Naive thymus-derived CD4-positive, alpha-beta T cell (primary cell): ENCODE results near the gene CTTNBP2. TPM values are rescaled to one million over a fixed set of nuclear protein-coding genes. Genes with fewer than 3 reads are reported as not detected.

ENCODE experiments used
- ATAC-seq: fragments of 150-1000 bp; cut with Tn5 transposase; 2 replicates; pipeline ENCODE4 v1.10.0; 2021; ENCODE audit warnings: mild to moderate bottlenecking, moderate library complexity
- CTCF ChIA-PET: fragments of 350-600 bp; sonication (Branson Sonifier 250); formaldehyde crosslinking; loops from one replicate; lab custom pipeline; 2021; ENCODE audit warnings: antibody characterized with exemption; lab: Charles Lee
- POLR2A ChIA-PET: fragments of 350-600 bp; sonication (Branson Sonifier 250); formaldehyde crosslinking; loops from one replicate; lab custom pipeline; 2021; ENCODE audit warnings: antibody characterized with exemption, inconsistent platforms; lab: Charles Lee
- DNase-seq, 9 donors: peaks; one replicate each; pipeline versions ENCODE4 v3.0.0 to v3.0.0-alpha.2; 2020 to 2022; ENCODE audit warnings: mixed read lengths in 1 of 9
- H3K27ac ChIP-seq: one replicate; pipeline ENCODE4 v1.7.0; 2013; ENCODE audit warnings: mild to moderate bottlenecking, low read depth, low read length, moderate library complexity
- H3K27me3 ChIP-seq, 2 donors: one replicate each; pipeline ENCODE4 v1.7.0; 2013; ENCODE audit warnings: low read length in 2 of 2, mild to moderate bottlenecking in 2 of 2, moderate library complexity in 2 of 2; ENCODE audit not compliant: control insufficient read depth in 2 of 2, insufficient read depth in 2 of 2
- H3K36me3 ChIP-seq, 3 experiments: 1 replicate in 2 of 3; 2 replicates in 1 of 3; pipeline ENCODE4 v1.7.0; 2013; ENCODE audit warnings: low read length in 3 of 3, mild to moderate bottlenecking in 3 of 3, moderate library complexity in 1 of 3; ENCODE audit not compliant: insufficient read depth in 3 of 3, control insufficient read depth in 2 of 3
- H3K4me1 ChIP-seq, 2 donors: one replicate each; pipeline ENCODE4 v1.7.0; 2013; ENCODE audit warnings: low read length in 2 of 2, mild to moderate bottlenecking in 2 of 2, moderate library complexity in 1 of 2; ENCODE audit not compliant: control insufficient read depth in 2 of 2, insufficient read depth in 2 of 2
- H3K4me3 ChIP-seq: 2 replicates; pipeline ENCODE4 v1.7.0; 2013; ENCODE audit warnings: mild to moderate bottlenecking, low read length
- H3K9me3 ChIP-seq, 3 experiments: 1 replicate in 2 of 3; 2 replicates in 1 of 3; pipeline ENCODE4 v1.7.0; 2013; ENCODE audit warnings: low read length in 3 of 3; ENCODE audit not compliant: control insufficient read depth in 2 of 3
- H3K27ac Mint-ChIP-seq, 9 donors: one replicate each; pipeline ENCODE4 v1.8.0; 2020 to 2022; ENCODE audit warnings: mixed read lengths in 9 of 9, mild to moderate bottlenecking in 8 of 9, moderate library complexity in 5 of 9, inconsistent platforms in 2 of 9
- H3K27me3 Mint-ChIP-seq, 5 donors: one replicate each; pipeline ENCODE4 v1.8.0; 2021 to 2022; ENCODE audit warnings: mixed read lengths in 5 of 5, mild to moderate bottlenecking in 1 of 5
- H3K36me3 Mint-ChIP-seq, 5 donors: one replicate each; pipeline ENCODE4 v1.8.0; 2020 to 2022; ENCODE audit warnings: mixed read lengths in 5 of 5, mild to moderate bottlenecking in 3 of 5, inconsistent platforms in 1 of 5
- H3K4me1 Mint-ChIP-seq, 7 donors: one replicate each; pipeline ENCODE4 v1.8.0; 2020 to 2022; ENCODE audit warnings: mixed read lengths in 7 of 7, mild to moderate bottlenecking in 3 of 7, inconsistent platforms in 1 of 7
- H3K4me3 Mint-ChIP-seq, 10 donors: one replicate each; pipeline ENCODE4 v1.8.0; 2020 to 2022; ENCODE audit warnings: mild to moderate bottlenecking in 10 of 10, mixed read lengths in 10 of 10, moderate library complexity in 6 of 10, inconsistent platforms in 2 of 10
- H3K9me3 Mint-ChIP-seq, 11 donors: one replicate each; pipeline ENCODE4 v1.8.0; 2020 to 2022; ENCODE audit warnings: mixed read lengths in 11 of 11, mild to moderate bottlenecking in 4 of 11, inconsistent platforms in 1 of 11, moderate library complexity in 1 of 11
- intact Hi-C, 2 donors: fragments of 100-400 bp; cut with micrococcal nuclease; formaldehyde crosslinking; loops; one replicate each; pipeline ENCODE4 v1.15.1; 2023
- polyA plus RNA-seq, 2 donors: library from polyadenylated mRNA; unstranded; fragments of 300-500 nt; fragmentation: Illumina TruSeq; gene quantifications; one replicate each; pipeline ENCODE4 v1.2.3, GENCODE V29; 2021
- total RNA-seq, 6 experiments: library from RNA in 5 of 6; stranded (reverse) in 5 of 6; gene quantifications; 1 replicate in 5 of 6; 2 replicates in 1 of 6; pipeline ENCODE4 v1.2.3 and lab custom pipeline; 2021 to 2026

The CTTNBP2 gene
- total and polyA plus RNA-seq, 7 experiments from 2014 or later: 0.16 to 0.30 (median 0.27) TPM; not detected in 4

GRCh38 chr7:117698018-117698417 lies 175.2 kb downstream of the CTTNBP2 start:
- peaks cover 0 to 9% (median 0%) of the 10 kb centered on the region in 11 donors for H3K9me3 Mint-ChIP-seq
- intact Hi-C loops: no loop called here
- Histone ChIP-seq H3K4me3 (no peak overlapping the region), H3K36me3 (no peaks in the 10 kb centered on the region), H3K27ac (no peak overlapping the region), H3K9me3 (no peaks in the 10 kb centered on the region), H3K27me3 (no peaks in the 10 kb centered on the region), H3K4me1 (no peaks in the 10 kb centered on the region)
- no peak overlapping the region for H3K4me3 Mint-ChIP-seq
- ChIA-PET POLR2A (no interaction called here), CTCF (no interaction called here)
- ATAC-seq: no peak
- no peak overlapping the region for H3K27ac Mint-ChIP-seq
- no peak for DNase-seq
- no peaks in the 10 kb centered on the region for H3K27me3 Mint-ChIP-seq
- H3K4me1 Mint-ChIP-seq: no peaks in the 10 kb centered on the region
- H3K36me3 Mint-ChIP-seq: no peaks in the 10 kb centered on the region

- Mint-ChIP-seq H3K4me1 (no peaks in the 10 kb centered on the region), H3K27ac (no peak overlapping the region), H3K4me3 (no peak overlapping the region), H3K36me3 (no peaks in the 10 kb centered on the region), H3K27me3 (peaks cover 0 to 7% (median 0%) of the 10 kb centered on the region in 5 donors), H3K9me3 (peaks cover 0 to 10% (median 4%) of the 10 kb centered on the region in 11 donors)
- Histone ChIP-seq H3K36me3 (no peaks in the 10 kb centered on the region), H3K27ac (no peak overlapping the region), H3K4me3 (no peak overlapping the region), H3K9me3 (no peaks in the 10 kb centered on the region), H3K27me3 (no peaks in the 10 kb centered on the region), H3K4me1 (no peaks in the 10 kb centered on the region)
- DNase-seq (no peak), ATAC-seq (no peak)
- ChIA-PET CTCF (no interaction called here), POLR2A (no interaction called here)
- intact Hi-C loops: no loop called here
Measured at GRCh38 chr7:117692338-117692737, 180.9 kb downstream of the CTTNBP2 start.

GRCh38 chr7:117690147-117690546 lies 183.1 kb downstream of the CTTNBP2 start:
- Mint-ChIP-seq H3K27ac (no peak overlapping the region), H3K36me3 (no peaks in the 10 kb centered on the region), H3K9me3 (peaks cover 0 to 10% (median 4%) of the 10 kb centered on the region in 11 donors), H3K4me1 (no peaks in the 10 kb centered on the region), H3K4me3 (no peak overlapping the region), H3K27me3 (peaks cover 0 to 7% (median 0%) of the 10 kb centered on the region in 5 donors)
- intact Hi-C loops: no loop called here
- H3K9me3 ChIP-seq: no peaks in the 10 kb centered on the region
- no peak overlapping the region for H3K27ac ChIP-seq
- H3K27me3 ChIP-seq: no peaks in the 10 kb centered on the region
- ATAC-seq: no peak
- ChIA-PET CTCF (no interaction called here), POLR2A (no interaction called here)
- H3K36me3 ChIP-seq: no peaks in the 10 kb centered on the region
- no peak overlapping the region for H3K4me3 ChIP-seq
- no peak for DNase-seq
- H3K4me1 ChIP-seq: no peaks in the 10 kb centered on the region

- H3K36me3 Mint-ChIP-seq: no peaks in the 10 kb centered on the region
- no peak overlapping the region for H3K27ac Mint-ChIP-seq
- CTCF ChIA-PET: no interaction called here
- H3K4me1 ChIP-seq: no peaks in the 10 kb centered on the region
- no peak overlapping the region for H3K27ac ChIP-seq
- POLR2A ChIA-PET: no interaction called here
- intact Hi-C loops: no loop called here
- peaks cover 0 to 10% (median 4%) of the 10 kb centered on the region in 11 donors for H3K9me3 Mint-ChIP-seq
- no peaks in the 10 kb centered on the region for H3K9me3 ChIP-seq
- H3K27me3 ChIP-seq: no peaks in the 10 kb centered on the region
- ATAC-seq (no peak), DNase-seq (no peak)
- H3K4me1 Mint-ChIP-seq: no peaks in the 10 kb centered on the region
- H3K36me3 ChIP-seq: no peaks in the 10 kb centered on the region
- peaks cover 0 to 7% (median 0%) of the 10 kb centered on the region in 5 donors for H3K27me3 Mint-ChIP-seq
- no peak overlapping the region for H3K4me3 ChIP-seq
- no peak overlapping the region for H3K4me3 Mint-ChIP-seq
Measured at GRCh38 chr7:117689406-117689805, 183.8 kb downstream of the CTTNBP2 start.

- Histone ChIP-seq H3K9me3 (no peaks in the 10 kb centered on the region), H3K4me3 (no peak overlapping the region), H3K27me3 (no peaks in the 10 kb centered on the region), H3K36me3 (no peaks in the 10 kb centered on the region), H3K27ac (no peak overlapping the region), H3K4me1 (no peaks in the 10 kb centered on the region)
- intact Hi-C loops: no loop called here
- ChIA-PET CTCF (no interaction called here), POLR2A (no interaction called here)
- ATAC-seq: no peak
- no peak overlapping the region for H3K27ac Mint-ChIP-seq
- no peaks in the 10 kb centered on the region for H3K4me1 Mint-ChIP-seq
- peaks cover 0 to 7% (median 0%) of the 10 kb centered on the region in 5 donors for H3K27me3 Mint-ChIP-seq
- no peaks in the 10 kb centered on the region for H3K36me3 Mint-ChIP-seq
- DNase-seq: no peak
- peaks cover 0 to 10% (median 2%) of the 10 kb centered on the region in 11 donors for H3K9me3 Mint-ChIP-seq
- no peak overlapping the region for H3K4me3 Mint-ChIP-seq
Measured at GRCh38 chr7:117688126-117688525, 185.1 kb downstream of the CTTNBP2 start.

GRCh38 chr7:117686311-117686935 lies 186.8 kb downstream of the CTTNBP2 start:
- ChIA-PET POLR2A (no interaction called here), CTCF (no interaction called here)
- no peaks in the 10 kb centered on the region for H3K9me3 ChIP-seq
- no peaks in the 10 kb centered on the region for H3K4me1 ChIP-seq
- H3K4me3 ChIP-seq: no peak overlapping the region
- no peak for ATAC-seq
- Mint-ChIP-seq H3K4me1 (no peaks in the 10 kb centered on the region), H3K27ac (no peak overlapping the region), H3K4me3 (no peak overlapping the region), H3K36me3 (no peaks in the 10 kb centered on the region), H3K9me3 (peaks cover 0 to 10% (median 0%) of the 10 kb centered on the region in 11 donors), H3K27me3 (peaks cover 0 to 7% (median 0%) of the 10 kb centered on the region in 5 donors)
- intact Hi-C loops: no loop called here
- H3K36me3 ChIP-seq: no peaks in the 10 kb centered on the region
- H3K27me3 ChIP-seq: no peaks in the 10 kb centered on the region
- H3K27ac ChIP-seq: no peak overlapping the region
- DNase-seq: no peak

- ATAC-seq (no peak), DNase-seq (no peak)
- Histone ChIP-seq H3K4me3 (no peak overlapping the region), H3K27me3 (no peaks in the 10 kb centered on the region), H3K27ac (no peak overlapping the region), H3K9me3 (no peaks in the 10 kb centered on the region), H3K36me3 (no peaks in the 10 kb centered on the region), H3K4me1 (no peaks in the 10 kb centered on the region)
- Mint-ChIP-seq H3K9me3 (peaks cover 0 to 10% (median 0%) of the 10 kb centered on the region in 11 donors), H3K4me3 (no peak overlapping the region), H3K4me1 (no peaks in the 10 kb centered on the region), H3K27me3 (peaks cover 0 to 7% (median 0%) of the 10 kb centered on the region in 5 donors), H3K36me3 (no peaks in the 10 kb centered on the region), H3K27ac (no peak overlapping the region)
- POLR2A ChIA-PET: no interaction called here
- intact Hi-C loops: no loop called here
- CTCF ChIA-PET: no interaction called here
Measured at GRCh38 chr7:117685795-117686194, 187.4 kb downstream of the CTTNBP2 start.
